HFFc6 (cell line): Measurements from ENCODE around the gene BTF3L4. TPM values are rescaled to one million over a fixed set of nuclear protein-coding genes. Genes with fewer than 3 reads are reported as not detected.

ENCODE experiments used
- DNase-seq: peaks from one replicate; pipeline ENCODE4 v3.0.0-alpha.2; 2018
- H3K27ac Mint-ChIP-seq: 2 replicates; pipeline ENCODE4 v1.8.0; 2020; ENCODE audit warnings: mild to moderate bottlenecking, mixed read lengths
- H3K27me3 Mint-ChIP-seq: 2 replicates; pipeline ENCODE4 v1.8.0; 2021; ENCODE audit warnings: mild to moderate bottlenecking, moderate library complexity, mixed read lengths; ENCODE audit not compliant: insufficient read depth
- H3K36me3 Mint-ChIP-seq: 2 replicates; pipeline ENCODE4 v1.8.0; 2021; ENCODE audit warnings: low read depth, mixed read lengths
- H3K4me1 Mint-ChIP-seq: 2 replicates; pipeline ENCODE4 v1.8.0; 2020; ENCODE audit warnings: low read depth, mixed read lengths
- H3K4me3 Mint-ChIP-seq: 2 replicates; pipeline ENCODE4 v1.8.0; 2020; ENCODE audit warnings: mild to moderate bottlenecking, moderate library complexity, mixed read lengths
- H3K9me3 Mint-ChIP-seq: 2 replicates; pipeline ENCODE4 v1.8.0; 2020; ENCODE audit warnings: mild to moderate bottlenecking, mixed read lengths
- total RNA-seq, 6 experiments: library from RNA; stranded (reverse); fragmentation: NEBNext Ultra II Directional; extraction: Animal tissue kit (Norgen Biotek cat#: 25700); gene quantifications; 2 replicates in 1 of 6; 3 replicates in 5 of 6; pipeline ENCODE4 v1.2.3, GENCODE V29; 2021
- TF ChIP-seq, protein P1 (sequence below): fragments of 200-600 bp; sonication (generic); IDR thresholded peaks from 2 replicates; pipeline ENCODE4 v1.5.0; 2021; ENCODE audit warnings: antibody characterized with exemption, mild to moderate bottlenecking

BTF3L4 gene
- total RNA-seq, 6 experiments from 2014 or later: 45.7 to 52.9 (median 49.6) TPM

DNA sequence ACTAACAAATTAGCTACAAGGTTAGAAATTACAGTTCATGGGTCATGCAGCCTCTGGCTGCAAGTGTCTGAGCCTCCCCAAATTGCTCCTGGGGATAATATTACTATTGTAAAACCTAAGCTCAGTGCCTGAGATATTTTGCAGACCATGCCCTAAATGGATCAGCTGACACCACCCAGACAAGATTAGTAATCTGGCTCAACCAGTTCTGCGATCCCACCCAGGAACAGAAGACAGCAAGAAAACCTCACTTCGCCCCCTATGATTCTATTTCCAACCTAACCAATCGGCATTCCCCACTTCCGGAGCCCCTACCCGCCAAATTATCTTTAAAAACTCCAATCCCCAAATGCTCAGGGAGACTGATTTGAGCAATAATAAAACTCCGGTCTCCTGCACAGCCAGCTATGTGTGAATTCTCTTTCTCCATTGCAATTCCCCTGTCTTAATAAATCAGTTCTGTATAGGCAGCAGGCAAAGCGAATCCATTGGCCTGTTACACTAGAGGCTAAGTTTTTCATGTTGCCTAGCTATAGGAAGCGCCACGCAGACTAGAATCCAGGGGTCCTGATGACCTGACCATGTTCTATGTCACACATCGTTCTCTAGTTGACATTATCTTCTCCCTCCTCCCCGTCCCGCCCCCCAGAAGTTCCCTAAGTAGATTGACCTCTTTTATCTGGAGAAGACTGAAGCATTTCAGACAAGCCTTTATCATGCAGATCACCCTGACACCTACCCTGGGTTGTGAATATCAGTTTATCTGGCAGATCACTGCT lies 63.4 kb downstream of the BTF3L4 start:
- no peak overlapping the region for H3K27ac Mint-ChIP-seq
- no peak overlapping the region for H3K4me3 Mint-ChIP-seq

DNA sequence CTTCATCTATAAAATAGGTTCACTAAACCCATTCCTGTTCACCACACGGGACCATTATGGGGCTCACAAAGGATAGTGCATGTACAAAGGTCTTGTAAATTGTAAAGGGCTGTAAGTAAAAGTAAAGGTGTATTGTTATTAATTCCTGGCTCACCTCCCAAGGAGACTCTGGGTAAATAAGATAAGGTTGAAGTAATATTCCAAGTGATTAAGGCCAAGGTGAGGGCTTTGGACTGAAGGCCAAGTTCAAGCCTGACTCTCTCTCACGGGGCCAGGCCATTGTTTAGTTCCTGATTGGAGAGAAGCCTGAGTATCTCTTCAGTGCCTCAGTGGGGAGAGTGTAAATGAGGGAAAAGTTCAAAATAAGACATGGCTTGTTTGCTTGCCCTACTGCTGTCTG lies 66.3 kb downstream of the BTF3L4 start:
- H3K9me3 Mint-ChIP-seq: no peaks in the 10 kb centered on the region
- no peak for DNase-seq
- no peak overlapping the region for H3K27ac Mint-ChIP-seq
- H3K4me1 Mint-ChIP-seq: no peaks in the 10 kb centered on the region
- H3K4me3 Mint-ChIP-seq: no peak overlapping the region
- H3K36me3 Mint-ChIP-seq: no peaks in the 10 kb centered on the region
- TF ChIP-seq, protein P1, sequence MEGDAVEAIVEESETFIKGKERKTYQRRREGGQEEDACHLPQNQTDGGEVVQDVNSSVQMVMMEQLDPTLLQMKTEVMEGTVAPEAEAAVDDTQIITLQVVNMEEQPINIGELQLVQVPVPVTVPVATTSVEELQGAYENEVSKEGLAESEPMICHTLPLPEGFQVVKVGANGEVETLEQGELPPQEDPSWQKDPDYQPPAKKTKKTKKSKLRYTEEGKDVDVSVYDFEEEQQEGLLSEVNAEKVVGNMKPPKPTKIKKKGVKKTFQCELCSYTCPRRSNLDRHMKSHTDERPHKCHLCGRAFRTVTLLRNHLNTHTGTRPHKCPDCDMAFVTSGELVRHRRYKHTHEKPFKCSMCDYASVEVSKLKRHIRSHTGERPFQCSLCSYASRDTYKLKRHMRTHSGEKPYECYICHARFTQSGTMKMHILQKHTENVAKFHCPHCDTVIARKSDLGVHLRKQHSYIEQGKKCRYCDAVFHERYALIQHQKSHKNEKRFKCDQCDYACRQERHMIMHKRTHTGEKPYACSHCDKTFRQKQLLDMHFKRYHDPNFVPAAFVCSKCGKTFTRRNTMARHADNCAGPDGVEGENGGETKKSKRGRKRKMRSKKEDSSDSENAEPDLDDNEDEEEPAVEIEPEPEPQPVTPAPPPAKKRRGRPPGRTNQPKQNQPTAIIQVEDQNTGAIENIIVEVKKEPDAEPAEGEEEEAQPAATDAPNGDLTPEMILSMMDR: no peak
- H3K27me3 Mint-ChIP-seq: peaks cover 9% of the 10 kb centered on the region

More for the DNA sequence above, 63.4 kb downstream of the BTF3L4 start:
- Mint-ChIP-seq H3K27me3 (peaks cover 9% of the 10 kb centered on the region), H3K9me3 (no peaks in the 10 kb centered on the region), H3K4me1 (no peaks in the 10 kb centered on the region), H3K36me3 (no peaks in the 10 kb centered on the region)
- TF ChIP-seq, protein P1: no peak
- no peak for DNase-seq

DNA sequence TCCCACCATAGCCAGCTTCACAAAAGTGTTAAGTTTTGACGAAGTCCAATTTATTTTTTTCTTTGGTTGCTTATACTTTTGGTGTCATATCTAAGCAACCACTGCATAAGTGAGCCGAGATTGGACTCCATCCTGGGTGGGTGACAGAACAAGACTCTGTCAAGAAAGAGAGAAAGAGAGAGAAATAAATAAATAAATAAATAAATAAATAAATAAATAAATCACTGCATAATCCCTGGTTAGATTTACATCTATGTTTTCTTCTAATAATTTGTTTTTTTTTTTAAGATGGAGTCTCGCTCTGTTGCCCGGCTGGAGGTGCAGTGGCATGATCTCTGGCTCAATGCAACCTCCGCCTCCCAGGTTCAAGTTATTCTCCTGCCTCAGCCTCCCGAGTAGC lies 67.5 kb downstream of the BTF3L4 start:
- no peak overlapping the region for H3K4me3 Mint-ChIP-seq
- H3K36me3 Mint-ChIP-seq: no peaks in the 10 kb centered on the region
- no peaks in the 10 kb centered on the region for H3K9me3 Mint-ChIP-seq
- no peak overlapping the region for H3K27ac Mint-ChIP-seq
- H3K27me3 Mint-ChIP-seq: peaks cover 7% of the 10 kb centered on the region
- TF ChIP-seq, protein P1: no peak
- no peaks in the 10 kb centered on the region for H3K4me1 Mint-ChIP-seq
- DNase-seq: no peak

DNA sequence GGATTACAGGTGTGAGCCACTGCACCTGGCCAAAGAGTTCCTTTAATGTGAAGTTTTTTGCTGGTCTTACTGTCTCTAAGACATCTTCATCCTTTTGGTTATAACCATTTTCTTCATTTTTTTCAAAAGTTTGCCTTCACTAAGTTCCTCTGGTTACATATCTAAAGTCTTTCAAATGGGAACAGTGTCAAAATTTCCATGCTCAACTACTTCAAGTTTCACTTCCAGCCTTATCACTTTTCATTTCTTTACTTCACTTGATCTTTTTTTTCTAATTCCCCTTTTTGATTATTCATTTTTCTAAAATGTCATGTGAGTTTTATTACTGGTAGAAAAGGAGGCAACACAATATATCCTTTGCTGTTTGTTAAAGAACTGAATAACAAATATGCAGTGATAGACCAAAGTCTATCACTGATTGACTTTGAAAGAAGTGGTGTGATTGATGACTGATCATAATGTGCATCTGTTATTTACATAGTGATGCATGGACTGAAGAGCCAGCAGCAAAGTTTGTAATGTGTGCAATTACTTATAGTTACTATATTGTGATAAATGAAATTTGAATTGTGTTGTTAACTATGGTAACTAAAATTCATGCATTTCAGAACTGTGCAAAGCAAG lies 69.8 kb downstream of the BTF3L4 start:
- Mint-ChIP-seq H3K36me3 (no peaks in the 10 kb centered on the region), H3K9me3 (no peaks in the 10 kb centered on the region), H3K4me3 (no peak overlapping the region), H3K4me1 (no peaks in the 10 kb centered on the region), H3K27ac (no peak overlapping the region), H3K27me3 (peaks cover 5% of the 10 kb centered on the region)
- no peak for DNase-seq
- TF ChIP-seq, protein P1: no peak

DNA sequence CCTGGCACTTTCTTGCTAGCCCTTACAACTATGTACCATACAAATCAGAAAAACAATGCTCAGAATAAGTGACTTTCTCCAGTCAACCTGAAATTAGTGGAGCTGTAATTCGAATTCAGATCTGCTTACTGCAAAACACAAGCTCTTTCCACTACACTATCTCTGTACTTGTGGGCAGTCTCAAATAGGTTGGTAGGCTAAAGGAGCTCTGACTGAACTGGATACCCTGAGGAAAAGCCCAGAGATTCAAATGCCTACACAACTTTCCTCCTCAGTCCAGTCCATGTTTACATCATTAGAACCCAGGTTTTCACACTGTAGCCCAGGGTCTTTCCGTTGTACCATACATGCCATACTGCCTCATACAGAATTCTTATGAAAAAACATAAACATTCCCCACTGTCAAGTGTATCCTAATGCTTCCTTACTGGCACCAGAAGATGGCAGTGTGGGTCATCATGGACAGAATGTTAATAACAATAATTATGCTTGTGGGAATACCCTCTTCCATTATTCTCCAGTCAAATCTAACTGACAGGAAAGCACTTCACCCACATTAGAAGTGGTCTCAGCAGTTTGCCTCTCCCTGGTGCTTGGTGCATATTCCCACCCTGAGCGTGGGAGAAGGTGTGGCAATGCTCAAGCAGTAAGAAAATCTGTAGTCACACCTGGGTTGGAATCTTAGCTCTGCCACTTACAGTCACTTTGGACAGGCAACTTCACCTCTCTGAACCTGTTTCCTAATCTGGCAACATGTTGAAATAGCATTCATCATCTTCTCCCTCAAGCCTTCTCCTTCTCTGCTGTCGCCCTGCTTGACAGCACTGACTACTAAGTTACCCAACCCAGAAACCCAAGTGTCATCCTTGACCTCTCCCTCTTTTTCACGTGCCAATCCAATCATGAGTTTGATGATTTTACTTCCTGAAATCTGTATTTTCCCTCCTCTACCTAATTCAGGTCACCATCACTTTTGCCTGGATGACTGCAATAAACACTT lies 71.4 kb downstream of the BTF3L4 start:
- DNase-seq: peak; percentile 45
- H3K4me1 Mint-ChIP-seq: no peaks in the 10 kb centered on the region
- H3K27ac Mint-ChIP-seq: no peak overlapping the region
- no peak overlapping the region for H3K4me3 Mint-ChIP-seq
- peaks cover 3% of the 10 kb centered on the region for H3K27me3 Mint-ChIP-seq
- H3K36me3 Mint-ChIP-seq: no peaks in the 10 kb centered on the region
- no peaks in the 10 kb centered on the region for H3K9me3 Mint-ChIP-seq
- TF ChIP-seq, protein P1: peak; percentile 83
